ENCODE data around the gene DNAAF9.
A peak's percentile ranks its signal among the peaks of the same experiment; 100 is the strongest.

The DNAAF9 gene

DNA sequence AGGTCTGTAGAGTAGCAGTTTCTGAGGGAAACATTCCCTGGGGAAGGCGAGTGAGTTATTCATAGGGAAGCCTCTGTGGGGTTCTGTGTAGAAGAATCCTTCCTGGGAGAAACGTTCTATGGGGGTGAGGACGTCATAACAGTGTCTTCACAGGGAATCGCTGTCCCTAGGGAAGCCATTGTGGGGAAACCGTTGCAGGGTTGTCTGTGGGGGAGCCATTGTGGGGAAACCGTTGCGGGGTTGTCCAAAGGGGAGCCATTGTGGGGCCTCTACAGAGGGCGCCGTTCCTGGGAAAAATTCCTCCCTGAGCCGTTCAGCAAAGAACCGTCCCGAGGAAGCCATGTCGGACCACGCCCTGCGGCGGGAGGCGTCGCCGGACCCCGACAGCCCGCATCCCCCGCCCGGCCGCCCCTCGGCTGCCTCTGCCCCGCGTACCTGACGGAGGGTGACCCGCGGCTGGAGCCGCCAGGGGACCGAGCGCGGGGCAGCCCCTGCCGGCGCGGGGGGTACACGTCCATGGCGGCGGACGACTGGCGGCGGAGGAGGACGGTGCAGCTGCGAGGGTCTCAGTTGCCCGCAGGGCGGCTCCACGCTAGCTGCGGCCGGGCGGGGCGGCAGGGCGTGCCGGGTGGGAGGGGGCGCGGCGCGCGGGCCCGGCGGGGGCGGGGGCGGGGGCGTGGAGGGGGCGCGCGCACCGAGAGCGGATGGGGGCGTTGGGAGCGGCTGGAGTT, at the start of gene DNAAF9:
Gene DNAAF9, minus strand, starts transcription at position 630 of the 731 bp plus-strand sequence. Its CDS starts 112 bp downstream, at position 518.
- no peak for DNase-seq (ENCODE audit: extremely low read depth, low read depth)
- TF ChIP-seq, protein P1, sequence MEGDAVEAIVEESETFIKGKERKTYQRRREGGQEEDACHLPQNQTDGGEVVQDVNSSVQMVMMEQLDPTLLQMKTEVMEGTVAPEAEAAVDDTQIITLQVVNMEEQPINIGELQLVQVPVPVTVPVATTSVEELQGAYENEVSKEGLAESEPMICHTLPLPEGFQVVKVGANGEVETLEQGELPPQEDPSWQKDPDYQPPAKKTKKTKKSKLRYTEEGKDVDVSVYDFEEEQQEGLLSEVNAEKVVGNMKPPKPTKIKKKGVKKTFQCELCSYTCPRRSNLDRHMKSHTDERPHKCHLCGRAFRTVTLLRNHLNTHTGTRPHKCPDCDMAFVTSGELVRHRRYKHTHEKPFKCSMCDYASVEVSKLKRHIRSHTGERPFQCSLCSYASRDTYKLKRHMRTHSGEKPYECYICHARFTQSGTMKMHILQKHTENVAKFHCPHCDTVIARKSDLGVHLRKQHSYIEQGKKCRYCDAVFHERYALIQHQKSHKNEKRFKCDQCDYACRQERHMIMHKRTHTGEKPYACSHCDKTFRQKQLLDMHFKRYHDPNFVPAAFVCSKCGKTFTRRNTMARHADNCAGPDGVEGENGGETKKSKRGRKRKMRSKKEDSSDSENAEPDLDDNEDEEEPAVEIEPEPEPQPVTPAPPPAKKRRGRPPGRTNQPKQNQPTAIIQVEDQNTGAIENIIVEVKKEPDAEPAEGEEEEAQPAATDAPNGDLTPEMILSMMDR (IDR thresholded peaks at IDR 0.05; ENCODE audit: low read depth, low read length): peak; percentile 12; the same call in 1 of the 2 replicates

- no peak for DNase-seq (ENCODE audit: extremely low read depth, low read depth)
- TF ChIP-seq, protein P1 (IDR thresholded peaks at IDR 0.05; ENCODE audit: low read depth, low read length): no peak
These were observed 49.2 kb upstream of the DNAAF9 start for GRCh38 chr20:3456648-3457047.

DNA sequence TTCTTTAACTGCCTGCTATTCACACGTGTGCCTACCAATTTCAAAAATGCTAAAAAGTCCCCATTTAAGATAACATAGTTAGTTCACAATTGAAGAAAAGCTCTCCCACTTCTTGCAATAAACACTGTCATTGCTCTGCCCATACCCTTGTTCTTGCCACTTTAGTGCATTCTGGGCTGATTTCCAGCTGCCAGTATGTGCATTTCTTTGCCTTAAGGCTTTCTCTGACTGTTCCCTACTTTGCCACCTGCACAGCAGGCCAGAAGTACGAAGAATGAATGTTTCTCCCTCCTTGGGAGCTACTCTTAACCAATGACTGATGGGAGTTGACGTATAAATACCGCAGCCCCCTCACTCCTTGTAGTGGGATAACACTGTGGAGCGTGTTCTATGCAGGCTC, 47.4 kb upstream of the DNAAF9 start:
- TF ChIP-seq, protein P1 (IDR thresholded peaks at IDR 0.05; ENCODE audit: low read depth, low read length): no peak
- DNase-seq (ENCODE audit: extremely low read depth, low read depth): no peak

GRCh38 chr20:3452690-3453089, 45.2 kb upstream of the DNAAF9 start:
- no peak for DNase-seq (ENCODE audit: extremely low read depth, low read depth)
- TF ChIP-seq, protein P1 (IDR thresholded peaks at IDR 0.05; ENCODE audit: low read depth, low read length): no peak

DNA sequence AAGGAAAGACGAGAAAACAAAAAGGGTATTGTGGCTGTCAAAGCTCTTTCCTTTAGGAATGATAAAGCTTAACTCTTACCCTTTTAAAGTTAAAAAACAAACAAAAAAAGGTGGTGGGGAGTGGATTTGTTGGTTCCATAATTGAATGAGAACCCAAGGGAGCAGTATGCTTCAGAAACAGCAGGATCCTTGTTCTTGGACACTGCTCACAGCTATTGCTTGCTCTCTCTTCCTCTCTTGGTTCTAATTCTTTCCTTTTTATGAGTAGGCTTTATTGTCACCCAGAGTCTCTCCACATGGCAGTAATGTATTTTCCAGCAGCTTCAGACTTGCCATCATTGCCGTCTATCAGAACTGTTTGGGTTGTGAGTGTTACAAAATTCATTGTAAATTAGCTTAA, 44.7 kb upstream of the DNAAF9 start:
- no peak for DNase-seq (ENCODE audit: extremely low read depth, low read depth)

DNA sequence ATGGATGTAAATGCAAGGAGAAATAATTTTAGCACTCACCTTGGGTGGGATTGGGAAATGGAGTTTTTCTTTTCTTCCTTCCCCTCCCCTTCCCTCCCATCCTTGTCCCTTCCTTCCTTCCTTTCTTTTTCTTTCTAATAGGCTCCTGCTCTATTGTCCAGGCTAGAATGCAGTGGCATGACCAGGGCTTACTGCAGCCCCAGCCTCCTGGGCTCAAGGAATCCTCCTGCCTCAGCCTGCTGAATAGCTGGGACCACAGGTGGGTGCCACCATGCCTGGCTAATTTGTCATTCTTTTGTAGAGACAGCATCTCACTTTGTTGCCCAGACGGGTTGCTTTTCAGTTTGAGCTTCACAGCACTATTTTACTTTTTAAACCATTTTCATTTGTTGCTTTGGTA, 41.9 kb upstream of the DNAAF9 start:
- DNase-seq (ENCODE audit: extremely low read depth, low read depth): no peak
- TF ChIP-seq, protein P1 (IDR thresholded peaks at IDR 0.05; ENCODE audit: low read depth, low read length): no peak

More for the DNA sequence above, 44.7 kb upstream of the DNAAF9 start:
- TF ChIP-seq, protein P1 (IDR thresholded peaks at IDR 0.05; ENCODE audit: low read depth, low read length): no peak

DNA sequence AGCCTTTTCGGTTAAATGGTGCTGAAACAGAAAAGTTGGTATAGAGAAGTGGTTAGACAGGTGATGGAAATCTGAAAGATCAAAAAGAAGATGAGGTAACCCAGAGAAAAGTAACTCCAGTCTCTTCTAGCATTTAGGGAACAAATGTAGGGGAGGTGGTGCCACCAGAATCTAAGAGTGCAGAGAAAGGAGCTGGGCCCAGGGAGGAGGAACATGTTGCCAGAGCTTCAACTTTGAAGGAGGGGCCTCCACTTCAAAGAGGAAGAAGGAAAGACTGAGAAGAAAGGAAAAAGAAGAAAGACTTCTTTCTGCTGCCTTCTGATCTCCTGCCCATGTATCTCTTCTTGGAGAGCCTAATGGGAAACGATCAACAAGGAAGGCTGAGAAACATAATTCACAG, 39.9 kb upstream of the DNAAF9 start:
- TF ChIP-seq, protein P1 (IDR thresholded peaks at IDR 0.05; ENCODE audit: low read depth, low read length): no peak
- no peak for DNase-seq (ENCODE audit: extremely low read depth, low read depth)

Measured in AG09319 (cell line).